K562 treated with DMSO at 1 percent for 4 hours (cell line): ENCODE results near the gene DYDC2. TPM values are rescaled to one million over a fixed set of nuclear protein-coding genes. Genes with fewer than 3 reads are reported as not detected.

Experiments used
- total RNA-seq: library from RNA; unstranded; fragments of 300-600 nt; gene quantifications from 2 replicates; pipeline ENCODE4 v1.2.3, GENCODE V29; 2022; ENCODE audit not compliant: insufficient read depth

The DYDC2 gene
- 1.9 and 3.1 TPM in 2 replicates for total RNA-seq

GRCh38 chr10:80356563-80356988 lies at the start of gene DYDC2, which contains the start of gene DYDC1:
Gene DYDC2 (plus strand): TSS chr10:80356781. CDS start chr10:80362444, 5,663 bp downstream.
Gene DYDC1 (minus strand): TSS chr10:80356755. CDS start chr10:80352601, 4,154 bp downstream.

GRCh38 chr10:80408242-80409101 lies 51.9 kb downstream of the DYDC2 start, which contains the start of gene PRXL2A:
Gene PRXL2A (plus strand): TSS chr10:80408551. CDS start chr10:80420468, 11,917 bp downstream.

Other genes with a start within 250 kb of the DYDC2 start
- not detected in 2 replicates for gene PLAC9, start 224.1 kb upstream of the DYDC2 start, total RNA-seq
- gene ANXA11, start 151.2 kb upstream of the DYDC2 start, total RNA-seq = 155 and 162 TPM in 2 replicates
- 1.8 and 7.9 TPM in 2 replicates for gene MAT1A, start 67.1 kb upstream of the DYDC2 start, total RNA-seq
- gene DYDC1, start within 50 bp of the DYDC2 start, total RNA-seq = not detected in 2 replicates
- 0.73 and 1.6 TPM in 2 replicates for gene PRXL2A, start 51.8 kb downstream of the DYDC2 start, total RNA-seq
- gene TSPAN14, start 97.5 kb downstream of the DYDC2 start, total RNA-seq = 38.9 and 42.9 TPM in 2 replicates
- gene SH2D4B, start 181.1 kb downstream of the DYDC2 start, total RNA-seq = not detected in 2 replicates